HG02938 (cell line): ENCODE results near the gene SMARCAL1.

ENCODE experiments used
- ATAC-seq: cut with Tn5 transposase; IDR thresholded peaks from one replicate; pipeline ENCODE4 v1.9.1; 2021; ENCODE audit warnings: mild to moderate bottlenecking, moderate library complexity; ENCODE audit not compliant: unreplicated experiment

Gene SMARCAL1

DNA sequence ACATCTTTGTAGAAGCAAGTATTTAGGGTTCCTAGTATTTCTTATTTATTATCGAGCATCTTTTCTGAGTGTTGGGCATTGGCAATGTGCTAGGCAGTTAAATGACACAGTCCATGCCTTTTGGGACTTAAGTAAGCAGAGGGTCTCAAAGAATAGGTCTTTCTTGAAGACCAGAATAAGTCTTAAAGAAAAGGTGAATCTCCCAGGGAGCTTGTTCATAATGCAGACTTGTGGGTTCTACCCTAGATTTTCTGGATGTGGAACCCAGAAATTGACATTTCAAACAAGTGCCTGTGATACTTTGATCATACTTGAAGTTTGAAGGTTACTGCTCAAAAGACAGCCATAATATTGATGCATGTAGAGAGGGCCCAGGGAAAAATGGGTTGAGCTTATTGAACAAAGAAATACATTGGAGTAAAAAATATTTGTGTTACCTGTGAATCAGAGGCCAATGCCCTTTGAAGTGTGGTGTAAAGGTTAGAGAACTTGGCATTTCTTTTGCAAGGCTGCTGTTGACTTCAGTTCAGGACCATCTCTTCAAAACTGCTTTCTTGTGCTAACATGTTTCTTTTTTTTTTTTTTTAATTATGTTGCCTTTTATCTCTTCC is 110.7 kb downstream of the SMARCAL1 start:
- ATAC-seq, result no peak

DNA sequence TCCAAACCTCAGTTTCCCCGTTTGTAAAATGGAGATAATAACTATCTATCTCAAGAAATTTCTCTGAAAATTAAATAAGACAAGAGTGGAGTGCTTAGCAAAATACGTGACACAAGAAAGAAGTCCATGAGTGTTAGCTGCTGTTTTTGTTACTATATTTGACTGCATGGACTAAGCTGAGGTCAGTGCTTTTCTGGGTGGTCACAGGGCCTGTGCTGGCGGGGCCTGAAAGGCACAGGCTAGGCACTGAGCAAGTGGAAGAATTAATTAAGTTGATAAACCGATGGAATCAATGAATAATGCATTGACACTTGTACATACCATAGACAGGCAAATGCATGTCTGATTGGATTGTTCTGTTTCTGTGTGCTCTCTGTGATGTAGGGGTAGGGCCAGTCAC is 113.7 kb downstream of the SMARCAL1 start:
- ATAC-seq, result no peak

DNA sequence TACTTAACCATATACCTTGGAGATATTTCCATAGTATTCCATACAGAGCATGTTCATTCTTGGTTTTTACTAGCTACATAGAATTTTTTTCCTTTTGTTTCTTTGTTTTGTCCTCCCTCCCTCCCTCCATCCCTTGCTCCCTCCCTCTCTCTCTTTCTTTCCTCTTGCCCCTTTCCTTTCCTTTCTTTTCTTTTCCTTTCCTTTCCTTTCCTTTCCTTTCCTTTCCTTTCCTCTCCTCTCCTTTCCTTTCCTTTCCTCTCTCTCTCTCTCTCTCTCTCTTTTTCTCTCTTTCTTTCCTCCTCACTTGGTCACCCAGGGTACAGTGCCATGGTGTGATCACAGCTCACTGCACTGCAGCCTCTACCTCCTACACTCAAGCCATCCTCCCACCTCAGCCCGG is 114.7 kb downstream of the SMARCAL1 start:
- ATAC-seq, result no peak

DNA sequence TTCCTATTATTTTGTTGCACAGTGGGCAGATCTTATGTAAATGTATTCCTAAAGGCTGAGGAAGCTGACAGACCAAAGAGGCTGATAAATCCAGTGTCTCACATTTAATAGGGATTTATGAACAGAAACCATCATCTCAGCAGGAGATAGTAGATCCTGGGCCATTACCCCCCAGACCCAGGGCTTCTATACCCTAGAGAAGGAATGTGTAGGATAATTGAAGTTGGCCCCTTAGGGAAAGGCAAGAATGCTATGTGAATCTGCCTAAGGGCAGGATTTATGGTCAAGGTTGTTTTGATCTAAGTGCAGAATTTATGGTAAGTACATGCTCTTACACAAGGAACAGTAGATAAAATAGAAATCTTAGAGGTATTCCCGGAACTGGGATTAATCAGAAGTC is 115.3 kb downstream of the SMARCAL1 start:
- no peak for ATAC-seq

DNA sequence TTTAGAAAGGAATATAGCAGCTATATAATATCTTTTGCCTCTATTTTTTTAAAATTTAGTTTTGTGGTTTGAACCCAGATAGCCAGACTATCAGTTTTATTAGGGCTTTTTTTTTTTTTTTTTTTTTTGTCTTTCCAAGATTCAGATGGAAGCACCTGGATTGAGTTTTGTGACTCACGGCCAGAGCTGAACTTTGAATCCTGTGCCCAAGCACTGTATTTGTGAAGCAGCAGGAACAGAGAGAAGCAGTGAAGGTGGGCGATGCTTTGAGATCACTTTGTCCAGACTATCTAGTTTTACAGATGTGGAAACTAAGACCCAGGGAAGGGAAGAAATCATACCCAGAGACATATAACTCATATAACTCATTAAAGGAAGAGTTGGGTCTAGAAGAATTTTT is 120.3 kb downstream of the SMARCAL1 start:
- no peak for ATAC-seq
